NOMO-1 (cell line): ENCODE measurements around the gene BCL10.

ENCODE experiments used
- DNase-seq, 2 experiments: peaks; one replicate each; lab custom pipeline; 2025; ENCODE audit not compliant: unreplicated experiment in 2 of 2; lab: John Stamatoyannopoulos, UW

The BCL10 gene

GRCh38 chr1:85276215-85276977 lies at the start of gene BCL10:
Gene BCL10 (minus strand): TSS chr1:85276632. CDS start chr1:85276352, 280 bp downstream.
- DNase-seq, result peak; percentile 97 to 99

GRCh38 chr1:85325920-85326319 lies 49.5 kb upstream of the BCL10 start:
- no peak for DNase-seq

- DNase-seq, result no peak
Observed at GRCh38 chr1:85323770-85324169, 47.3 kb upstream of the BCL10 start.

DNA sequence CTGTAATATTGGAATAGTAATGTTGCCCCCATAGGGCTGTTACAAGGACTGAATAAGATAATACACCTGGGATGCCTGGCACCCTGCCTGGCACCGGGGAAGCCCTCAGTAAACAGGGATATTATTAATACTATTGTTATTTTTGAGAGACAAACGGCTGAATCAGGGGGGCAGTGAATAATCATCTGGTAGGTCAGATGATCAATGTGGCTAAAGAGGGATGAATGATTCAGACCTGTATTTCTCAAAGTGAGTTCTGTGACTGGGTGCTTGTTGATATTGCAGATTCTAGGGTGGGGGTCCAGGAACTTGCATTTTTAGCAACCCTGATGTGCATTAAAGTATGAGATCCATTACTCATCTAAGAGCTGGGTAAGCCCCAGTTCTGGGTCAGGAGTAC lies 46.2 kb upstream of the BCL10 start:
- no peak for DNase-seq

DNA sequence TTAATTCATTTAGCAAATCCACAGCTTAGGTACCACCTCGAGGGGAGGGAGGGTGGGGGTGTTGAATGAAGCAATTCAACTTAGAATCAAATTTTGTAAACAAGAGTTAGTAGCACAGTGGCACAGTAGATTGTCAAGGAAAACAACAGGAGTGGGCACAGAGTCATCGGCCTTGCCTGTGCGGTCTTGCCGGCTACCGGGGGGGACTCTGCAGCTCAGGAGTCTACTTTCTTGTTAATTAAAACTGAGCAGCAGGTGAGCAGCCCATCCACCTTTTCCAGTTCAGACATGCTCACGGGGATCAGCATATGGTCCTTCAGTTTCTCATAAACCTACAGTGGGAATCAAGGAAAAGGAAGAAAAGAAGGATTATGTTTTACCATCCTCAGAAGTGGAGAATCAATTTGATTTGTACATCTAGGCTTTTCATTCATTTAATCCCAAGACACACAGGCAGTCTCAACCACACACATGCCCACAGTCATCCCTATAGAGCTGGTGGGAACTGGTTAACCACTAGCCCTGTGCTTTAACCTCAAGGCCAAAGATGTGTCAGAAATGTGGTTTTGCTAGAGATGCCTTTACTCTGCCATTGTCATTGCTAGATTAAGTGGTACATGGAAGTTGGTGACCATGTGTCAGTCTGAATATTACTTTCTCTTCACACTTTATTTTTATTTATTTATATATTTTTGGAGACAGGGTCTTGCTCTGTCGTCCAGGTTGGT lies 45.0 kb upstream of the BCL10 start:
- DNase-seq, result no peak

DNA sequence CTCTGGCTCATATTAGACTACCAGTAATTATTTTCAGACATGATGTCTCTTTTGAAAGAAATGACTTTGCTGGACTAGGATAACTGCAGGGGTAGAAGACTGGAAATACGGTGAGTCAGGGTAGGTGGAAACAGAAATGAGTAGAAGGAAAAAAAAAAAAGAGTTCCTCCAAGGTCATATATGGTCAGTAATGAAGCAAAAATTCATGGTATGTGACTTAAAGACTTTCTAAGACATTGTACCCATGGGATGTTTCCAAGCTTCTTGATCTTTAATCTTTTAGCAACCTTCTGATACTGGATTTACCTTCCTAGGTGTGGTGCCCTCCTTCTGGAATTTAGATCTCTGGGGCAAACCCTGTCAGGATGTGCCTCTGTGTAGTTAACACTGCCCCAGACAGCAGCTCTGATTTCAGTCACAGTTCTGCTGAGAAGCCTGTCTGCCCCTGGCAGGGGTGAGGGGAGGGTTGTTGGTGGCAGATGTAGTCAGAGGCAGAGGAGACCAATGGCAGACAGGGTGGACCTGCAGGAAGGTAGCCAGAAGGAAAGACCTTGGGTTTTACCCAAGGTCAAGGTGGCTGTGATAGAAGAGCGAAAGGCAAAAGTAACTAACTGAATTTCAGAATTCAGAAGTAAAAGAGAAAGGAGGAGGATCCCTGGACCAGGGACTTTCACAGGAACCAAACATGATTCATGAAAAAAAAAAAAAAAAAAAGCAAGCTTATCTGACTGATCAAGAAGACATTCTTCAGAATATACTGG lies 44.1 kb upstream of the BCL10 start:
- DNase-seq, result no peak

GRCh38 chr1:85319931-85320330 lies 43.5 kb upstream of the BCL10 start:
- no peak for DNase-seq

DNA sequence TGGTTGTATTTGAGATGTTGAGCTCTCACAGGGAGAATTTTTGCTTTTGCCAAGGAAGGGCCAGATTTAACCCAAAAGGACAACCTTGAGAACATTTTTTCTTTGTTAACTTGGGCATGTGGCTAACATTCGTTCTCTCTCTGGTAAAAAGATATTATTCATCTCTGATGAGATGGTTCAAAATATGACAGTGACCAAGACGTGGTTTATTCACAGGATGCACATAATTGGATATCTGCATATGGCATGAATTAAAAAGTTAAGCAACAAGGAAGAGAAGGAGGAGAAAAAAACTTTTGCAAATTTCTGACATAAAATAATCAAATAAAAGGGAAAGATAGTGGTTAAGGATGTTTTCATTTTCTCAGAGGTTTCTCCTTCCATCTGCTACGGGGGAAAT lies 43.1 kb upstream of the BCL10 start:
- DNase-seq, result no peak

GRCh38 chr1:85318217-85318616 lies 41.8 kb upstream of the BCL10 start:
- DNase-seq, result no peak

DNA sequence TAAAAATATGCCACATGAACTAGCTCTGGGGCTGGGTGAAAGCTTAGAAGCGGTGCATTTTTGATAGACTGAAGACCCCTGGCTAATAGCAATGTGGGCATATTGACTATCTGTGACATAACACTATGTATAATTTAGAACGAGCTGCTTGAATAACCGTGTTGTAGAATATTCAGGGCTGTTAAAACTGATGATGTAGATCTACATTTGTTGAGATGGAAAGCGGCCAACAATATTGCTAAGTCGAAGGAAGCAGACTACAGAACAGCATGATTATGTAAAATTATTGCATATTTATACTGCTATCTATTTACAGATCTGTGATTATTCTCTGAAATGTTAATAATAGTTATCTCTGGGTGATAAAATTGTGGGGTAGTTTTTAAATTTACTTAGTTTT lies 41.1 kb upstream of the BCL10 start:
- DNase-seq, result no peak

GRCh38 chr1:85316321-85316720 lies 39.9 kb upstream of the BCL10 start:
- no peak for DNase-seq

GRCh38 chr1:85315789-85316188 lies 39.4 kb upstream of the BCL10 start:
- DNase-seq, result no peak

DNA sequence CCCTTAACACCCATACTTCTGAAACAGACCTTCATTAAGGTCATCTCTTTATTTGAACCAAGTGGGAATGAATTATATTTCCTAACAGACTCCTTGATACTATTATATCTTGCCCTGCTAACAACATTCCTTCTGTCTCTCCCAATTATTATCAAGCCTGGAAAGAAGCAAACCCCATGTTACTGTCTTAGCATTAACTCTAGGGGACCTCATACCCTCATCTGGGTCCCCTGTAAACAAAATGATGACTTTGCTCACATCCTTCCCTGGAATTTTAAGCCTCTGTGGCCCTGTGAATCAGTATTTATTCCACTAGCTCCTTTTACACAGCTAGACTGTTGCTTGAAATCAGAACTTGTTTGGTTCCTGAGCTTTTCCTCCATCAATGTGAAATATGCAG lies 38.3 kb upstream of the BCL10 start:
- DNase-seq, result no peak

GRCh38 chr1:85313888-85314696 lies 37.7 kb upstream of the BCL10 start:
- DNase-seq, result no peak

DNA sequence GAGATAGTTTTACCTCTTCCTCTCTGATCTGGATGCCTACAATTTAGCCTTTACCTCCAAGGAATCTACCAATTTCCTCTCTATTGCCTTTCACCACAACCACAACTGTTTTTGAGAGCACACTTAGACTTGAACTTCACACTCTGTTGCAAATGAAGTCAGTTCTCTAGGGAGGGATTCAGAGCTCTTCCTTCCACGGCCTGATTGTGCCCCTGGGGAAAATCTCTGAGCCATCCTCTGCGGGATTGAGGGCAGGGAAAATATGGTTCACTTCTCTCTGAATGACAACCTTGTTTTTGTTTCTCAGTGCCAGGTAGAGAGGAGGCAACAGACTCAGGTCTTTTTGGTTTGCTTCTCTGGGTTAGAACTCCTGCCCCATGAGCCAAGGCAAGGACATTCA lies 35.4 kb upstream of the BCL10 start:
- DNase-seq, result no peak

DNA sequence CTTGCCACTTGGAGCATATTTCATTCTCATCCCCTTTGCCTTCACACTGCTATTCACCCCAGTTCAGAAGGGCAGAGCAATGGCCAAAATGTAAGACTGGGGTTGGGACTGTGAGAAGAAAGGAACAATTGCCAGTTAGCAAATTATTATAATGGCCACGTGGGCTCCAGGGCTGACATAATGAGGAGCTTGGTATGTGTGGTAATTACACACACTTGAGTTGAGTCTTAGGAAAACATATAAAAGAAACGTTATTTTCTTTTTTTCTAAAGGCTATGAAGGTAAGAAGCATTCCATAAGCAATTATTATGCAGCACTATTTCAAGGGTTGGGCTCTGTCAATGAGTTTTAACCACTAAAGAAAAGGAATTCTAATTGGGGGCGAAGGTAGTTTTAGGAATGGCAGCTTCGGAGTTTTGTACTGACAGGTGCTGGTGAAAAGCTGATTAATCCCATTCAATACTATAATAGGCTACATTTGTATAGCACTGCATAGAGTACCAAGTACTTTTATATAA lies 32.5 kb upstream of the BCL10 start:
- no peak for DNase-seq

DNA sequence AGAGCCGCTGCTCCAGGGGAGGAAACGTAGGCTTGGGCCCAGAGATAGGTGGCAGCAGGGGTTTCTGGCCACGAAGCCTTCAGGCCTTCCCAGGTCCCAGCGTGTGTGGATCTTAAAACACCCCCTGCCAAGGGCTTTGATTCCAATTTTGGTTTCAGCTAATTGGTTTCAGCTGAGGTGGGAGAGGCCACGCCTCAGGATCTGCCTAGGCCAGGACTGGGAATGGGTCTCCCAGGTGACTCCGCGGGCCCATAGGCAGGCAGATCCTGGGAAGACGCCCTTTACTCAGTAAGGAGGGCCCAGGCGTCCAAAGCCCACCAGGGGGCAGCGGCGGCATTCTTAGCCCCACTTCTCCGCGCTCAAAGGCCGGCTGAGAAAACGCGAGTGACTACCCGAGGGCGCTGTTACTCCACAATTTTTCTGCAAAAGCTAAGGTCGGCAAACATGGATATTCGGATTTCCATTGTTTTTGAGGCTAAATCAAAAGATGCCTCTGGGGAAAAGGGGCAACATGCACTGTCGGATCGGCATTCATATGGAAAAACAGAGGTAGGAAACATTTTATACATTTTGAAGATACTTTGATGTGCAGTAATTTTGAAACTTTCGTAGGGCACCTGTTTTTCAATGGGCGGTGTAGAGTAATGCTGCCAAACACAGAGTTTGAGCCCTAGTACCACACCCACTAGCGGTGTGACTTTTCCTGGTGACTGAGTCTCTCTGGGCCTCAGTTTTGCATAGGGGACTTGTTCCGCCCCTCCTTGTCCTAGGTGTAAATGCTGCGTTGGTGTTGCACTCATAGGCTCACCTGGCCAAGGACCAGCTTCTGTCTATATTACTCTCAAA lies 31.8 kb upstream of the BCL10 start:
- DNase-seq, result peak; percentile 56 to 71

GRCh38 chr1:85306236-85306635 lies 29.8 kb upstream of the BCL10 start:
- no peak for DNase-seq

DNA sequence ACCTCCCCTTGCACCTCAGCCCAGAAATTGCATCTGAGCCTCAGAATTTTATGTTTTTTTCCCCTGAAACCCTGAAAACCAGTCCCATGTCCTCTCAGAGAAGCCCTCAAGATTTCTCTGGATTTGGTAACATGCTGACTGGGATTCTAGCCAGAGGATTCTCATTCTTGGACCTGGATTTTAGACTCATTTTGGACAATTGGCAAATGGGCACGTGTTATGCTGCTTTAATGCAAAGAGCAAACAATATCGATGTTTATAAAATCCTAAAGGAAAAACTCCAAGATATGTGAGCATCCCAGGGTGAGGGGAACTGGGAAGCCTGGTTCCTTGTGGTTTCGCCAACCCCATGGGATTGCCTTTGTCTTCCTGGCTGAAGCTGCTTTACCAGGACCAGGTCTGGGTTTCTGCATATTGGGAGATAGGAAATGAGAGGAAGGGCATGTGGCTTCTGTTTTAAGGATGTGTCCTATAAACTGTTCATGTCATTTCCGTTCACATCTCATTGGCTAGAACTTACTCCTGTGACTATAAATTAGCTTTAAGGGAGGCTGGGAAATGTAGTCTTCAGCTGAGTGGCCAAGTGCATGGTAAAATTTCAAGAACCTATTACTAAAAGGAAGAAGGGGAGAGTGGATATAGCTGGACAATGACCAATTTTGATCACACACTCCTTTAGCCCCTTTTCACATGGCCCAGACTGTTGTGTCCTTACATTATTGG lies 27.2 kb upstream of the BCL10 start:
- no peak for DNase-seq
